SKM-1 (cell line): ENCODE measurements around the gene SNAI3.

Experiments
- DNase-seq: peaks from one replicate; lab custom pipeline; 2025; ENCODE audit not compliant: unreplicated experiment; lab: John Stamatoyannopoulos, UW

Gene SNAI3

DNA sequence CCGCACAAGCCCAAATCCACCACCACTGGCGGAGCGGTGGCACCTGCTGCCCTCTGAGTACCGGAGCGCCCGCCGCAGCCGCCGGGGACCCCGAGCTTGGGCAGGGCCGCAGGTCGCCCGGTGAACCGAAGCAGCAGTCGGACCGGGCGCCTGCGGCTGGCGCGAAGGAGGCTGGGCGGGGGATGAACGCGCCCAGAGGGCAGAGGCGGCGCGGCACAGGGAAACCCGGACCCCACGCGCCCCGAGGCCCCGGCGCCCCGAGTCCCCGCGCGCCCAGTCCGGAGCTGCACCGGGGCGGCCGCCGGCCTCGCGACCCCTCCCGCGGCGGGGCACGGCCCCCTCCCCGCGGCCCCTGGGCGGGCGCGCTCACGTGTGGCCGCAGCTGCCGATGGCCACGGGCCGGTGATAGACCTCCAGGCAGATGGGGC lies 19.5 kb upstream of the SNAI3 start:
- DNase-seq: no peak

DNA sequence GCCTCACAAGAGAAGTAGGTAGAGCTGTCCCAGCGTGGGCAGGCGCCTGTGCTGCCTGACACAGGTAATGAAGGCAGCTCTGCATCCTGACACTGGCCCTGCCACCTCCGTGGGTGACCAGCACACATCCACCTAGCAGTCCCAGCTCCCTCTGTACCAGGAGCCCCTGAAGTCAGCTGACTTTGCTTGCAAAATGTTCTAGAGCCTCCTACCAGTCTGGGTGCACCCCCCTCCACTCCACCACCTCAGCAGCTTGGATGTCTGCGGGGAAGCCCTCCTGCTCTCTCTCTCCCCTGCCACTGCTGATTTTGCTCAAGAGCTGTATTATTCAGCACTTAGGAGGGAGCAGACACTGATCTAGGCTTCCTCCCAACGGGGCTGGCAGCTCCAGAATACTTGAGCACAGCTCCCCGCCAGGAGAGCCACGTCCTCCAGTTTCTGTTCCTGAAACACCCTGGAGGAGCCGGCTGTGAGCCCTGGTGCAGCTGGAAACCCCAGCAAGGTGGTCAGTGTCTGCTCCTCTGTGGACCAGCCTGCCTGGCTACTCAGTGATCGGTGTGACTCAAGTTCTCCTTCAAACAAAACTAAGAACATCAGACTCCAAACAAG lies 18.9 kb upstream of the SNAI3 start:
- DNase-seq: no peak

DNA sequence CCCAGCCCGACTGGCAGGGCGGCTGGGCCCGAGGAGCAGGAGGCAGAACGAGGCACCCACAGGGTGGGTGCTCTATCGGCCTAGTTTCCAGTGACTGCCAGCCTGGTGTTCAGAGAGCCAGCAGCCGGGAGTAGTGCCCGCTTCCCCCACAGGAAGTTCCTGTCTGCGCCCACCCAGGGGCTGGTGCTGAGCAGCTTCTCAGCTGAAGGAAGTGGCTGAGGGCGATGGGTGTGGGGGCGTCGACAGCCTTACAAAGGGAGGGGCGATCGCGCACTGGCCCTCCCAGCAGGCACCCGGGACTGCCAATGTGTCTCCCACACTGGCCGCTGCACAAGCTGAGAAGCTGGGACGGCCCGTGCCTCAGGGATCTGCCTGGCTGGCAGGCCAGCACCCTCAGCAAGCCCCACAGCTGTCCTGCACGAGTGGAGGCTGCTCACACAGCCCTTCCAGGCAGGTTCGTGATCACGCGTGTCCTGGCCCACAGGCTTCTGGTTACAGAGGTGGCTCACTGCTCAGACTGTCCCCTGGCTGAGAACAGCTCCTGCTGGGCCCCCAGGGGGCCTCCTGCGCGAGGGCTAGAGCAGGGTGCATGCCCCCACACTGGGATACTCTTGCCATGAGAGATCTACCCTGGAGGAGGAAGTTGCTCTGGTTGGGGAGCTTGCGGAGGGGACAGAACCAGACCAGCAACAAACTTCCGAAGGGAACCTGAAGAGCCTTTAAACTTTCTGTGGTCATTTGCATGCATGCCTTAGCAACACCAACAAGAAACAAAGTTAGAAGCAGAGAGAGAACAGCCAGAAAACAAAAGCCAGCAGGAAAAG lies 17.4 kb upstream of the SNAI3 start:
- DNase-seq: peak; percentile 76

DNA sequence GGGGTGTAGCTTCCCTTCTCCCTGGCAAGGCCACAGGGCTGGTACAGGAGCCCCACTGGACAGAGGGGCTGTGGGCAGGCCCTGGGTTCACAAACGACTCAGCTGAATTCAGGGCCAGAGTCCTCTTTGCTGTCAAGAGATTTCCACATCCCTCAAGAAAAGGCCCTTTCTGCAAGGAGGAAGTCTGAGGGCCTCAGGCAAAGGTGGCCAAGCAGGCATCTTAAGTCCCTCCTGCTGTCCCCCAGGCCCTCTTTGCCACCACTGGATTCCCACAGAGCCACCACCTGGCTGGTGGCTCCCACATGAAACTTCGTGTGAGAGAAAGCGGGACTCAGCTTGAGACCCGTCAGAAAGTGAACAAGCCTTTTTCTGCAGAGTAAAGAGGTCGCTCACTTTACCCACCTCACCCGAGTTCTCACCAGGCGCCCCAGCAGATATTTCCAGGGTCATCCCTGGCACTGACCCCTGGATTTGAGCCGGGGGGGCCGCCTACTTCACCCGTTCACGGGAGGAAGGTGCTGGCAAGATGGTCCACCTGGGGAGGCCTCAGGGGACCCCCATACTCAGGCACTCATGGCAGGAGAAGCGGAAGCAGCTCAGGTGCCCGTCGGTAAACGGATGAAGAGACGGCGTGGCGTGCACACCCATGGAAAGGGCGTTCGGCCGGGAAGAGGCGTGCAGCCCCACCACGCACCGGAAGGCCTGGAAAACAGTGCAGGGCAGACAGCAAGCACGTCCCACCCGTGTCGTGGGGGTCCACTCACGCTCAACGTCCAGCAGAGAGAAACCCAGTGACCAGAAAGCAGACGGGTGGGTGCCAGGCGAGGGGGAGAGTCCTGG lies 16.3 kb upstream of the SNAI3 start:
- peak; percentile 31 for DNase-seq

DNA sequence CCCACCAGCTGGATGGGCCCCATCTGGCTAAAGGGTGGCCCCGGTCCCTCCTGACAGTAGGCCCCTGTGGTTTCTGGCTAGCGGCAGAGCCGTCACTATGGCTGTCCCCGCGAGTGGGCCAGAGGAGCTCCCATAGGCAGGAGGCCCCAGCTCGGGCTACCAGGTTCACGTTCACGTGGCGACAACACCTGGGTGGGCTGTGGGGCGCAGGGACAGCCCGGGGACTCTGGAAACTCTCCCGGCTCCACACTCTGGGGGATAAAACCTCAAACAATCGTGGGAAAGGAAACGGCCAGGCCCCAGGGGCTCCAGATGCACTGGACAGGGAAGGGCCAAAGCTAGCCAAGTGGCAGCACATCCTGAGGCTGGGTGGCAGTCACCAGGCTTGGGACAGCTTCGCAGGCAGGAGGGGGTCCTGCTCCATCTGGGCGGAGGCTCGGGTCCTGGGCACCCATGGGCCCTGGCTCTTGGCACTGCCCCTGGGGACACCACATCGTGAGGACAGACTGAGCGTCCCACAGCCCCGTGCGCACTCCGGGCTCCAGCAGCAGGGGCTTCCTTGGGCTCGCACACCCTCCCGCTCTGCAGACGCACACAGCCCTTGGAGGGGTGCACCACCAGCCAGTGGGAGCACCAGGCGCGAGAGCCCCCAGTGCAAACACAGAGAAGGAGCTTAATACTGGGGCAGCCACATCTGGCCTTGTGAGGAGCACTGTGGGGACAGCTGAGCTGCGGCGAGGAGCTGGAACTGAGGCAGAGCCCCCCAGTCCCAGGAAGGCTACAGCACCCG lies 15.5 kb upstream of the SNAI3 start:
- DNase-seq: no peak

DNA sequence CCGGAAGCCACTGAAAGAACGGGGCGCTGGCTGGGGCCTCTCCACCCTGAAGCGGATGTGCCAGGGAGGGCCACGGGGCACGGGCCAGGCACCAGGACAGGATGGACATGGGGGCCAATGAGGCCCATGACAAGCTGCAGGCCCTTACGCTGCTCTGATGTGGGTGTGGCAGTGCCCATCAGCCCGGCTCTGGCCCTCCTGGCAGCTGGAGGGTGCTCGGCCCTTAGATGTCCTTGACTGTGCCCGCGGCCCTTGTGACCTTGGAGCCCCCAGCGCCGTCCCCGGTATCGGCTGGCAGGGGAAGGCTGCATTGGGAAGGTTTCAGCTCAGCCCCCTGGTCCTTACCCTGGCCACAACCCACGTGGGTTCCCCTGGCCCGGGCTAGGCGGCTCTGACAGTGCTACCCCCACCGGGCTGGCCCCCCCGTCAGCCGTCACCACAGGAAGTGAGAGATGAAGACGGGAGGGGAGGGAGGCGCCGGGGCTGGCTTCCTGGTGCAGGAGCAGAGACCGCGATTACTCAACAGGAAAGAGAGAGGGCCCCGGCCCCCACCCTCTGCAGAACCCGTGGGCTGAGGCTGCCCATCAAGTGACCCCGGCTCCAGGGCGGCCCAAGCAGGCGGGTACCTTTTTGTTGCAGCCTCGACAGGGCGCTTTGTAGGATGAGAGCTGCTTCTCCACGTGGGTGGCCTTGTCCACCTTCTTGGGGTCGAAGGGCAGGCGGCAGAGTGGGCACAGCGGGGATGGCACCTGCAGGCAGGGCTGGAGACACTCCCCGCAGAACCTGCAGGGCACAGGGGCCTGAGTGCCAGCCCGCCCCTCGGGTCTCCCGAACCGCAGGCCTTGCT lies 14.6 kb upstream of the SNAI3 start:
- DNase-seq: peak; percentile 93

DNA sequence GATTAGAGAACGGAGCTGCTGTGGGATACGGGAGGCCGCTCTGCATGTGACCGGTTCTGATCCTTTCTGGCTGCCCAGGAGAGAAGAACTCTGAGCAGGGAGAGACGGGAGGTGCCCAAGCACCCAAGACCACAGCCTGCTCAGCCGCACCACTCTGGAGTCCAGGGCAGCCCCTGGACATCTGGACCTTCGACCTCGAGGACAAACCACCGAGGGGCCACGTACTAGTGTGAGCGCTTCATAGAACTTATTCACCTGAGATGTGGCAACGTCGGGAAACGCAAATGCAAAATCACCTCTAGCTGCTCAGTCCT lies 14.0 kb upstream of the SNAI3 start:
- no peak for DNase-seq

DNA sequence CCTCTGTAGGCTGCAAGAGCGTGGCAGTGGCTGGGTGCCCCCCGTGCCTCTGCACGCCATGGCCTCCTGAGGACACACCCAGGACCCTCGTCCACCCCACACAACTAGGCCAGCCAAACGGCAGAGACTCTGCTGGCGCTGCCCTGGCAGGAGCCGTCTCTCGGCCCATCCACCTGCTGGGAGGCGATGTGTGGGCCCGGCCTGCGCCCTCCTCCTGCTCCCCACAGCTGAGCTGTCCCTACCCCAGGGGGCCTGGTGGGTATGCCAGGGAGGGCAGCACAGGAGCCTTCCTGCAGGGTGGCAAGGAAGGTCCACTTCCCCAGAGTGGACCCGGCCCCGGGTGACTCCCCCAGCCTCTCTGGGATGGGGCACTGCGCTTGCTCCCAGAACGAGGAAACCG lies 12.9 kb upstream of the SNAI3 start:
- no peak for DNase-seq

DNA sequence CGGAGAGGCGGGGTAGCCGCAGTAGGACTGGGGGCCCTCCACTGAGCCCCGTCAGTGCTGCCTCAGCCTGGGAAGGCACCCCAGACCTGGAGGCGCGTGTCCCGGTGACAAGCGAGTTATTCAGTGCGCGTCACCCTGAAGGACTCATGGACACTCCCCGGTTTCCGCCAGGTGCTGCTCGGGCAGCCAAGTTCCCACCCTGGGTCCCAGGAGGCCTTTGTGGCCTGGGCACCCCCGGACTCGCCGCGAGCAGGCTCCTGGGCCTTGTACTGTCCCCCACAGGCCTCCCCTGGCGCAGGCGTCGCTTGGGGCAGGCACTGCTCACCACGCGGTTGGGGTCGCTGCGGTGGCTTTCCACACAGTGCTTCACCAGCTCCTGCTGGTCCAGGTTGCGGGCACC lies 12.3 kb upstream of the SNAI3 start:
- no peak for DNase-seq

DNA sequence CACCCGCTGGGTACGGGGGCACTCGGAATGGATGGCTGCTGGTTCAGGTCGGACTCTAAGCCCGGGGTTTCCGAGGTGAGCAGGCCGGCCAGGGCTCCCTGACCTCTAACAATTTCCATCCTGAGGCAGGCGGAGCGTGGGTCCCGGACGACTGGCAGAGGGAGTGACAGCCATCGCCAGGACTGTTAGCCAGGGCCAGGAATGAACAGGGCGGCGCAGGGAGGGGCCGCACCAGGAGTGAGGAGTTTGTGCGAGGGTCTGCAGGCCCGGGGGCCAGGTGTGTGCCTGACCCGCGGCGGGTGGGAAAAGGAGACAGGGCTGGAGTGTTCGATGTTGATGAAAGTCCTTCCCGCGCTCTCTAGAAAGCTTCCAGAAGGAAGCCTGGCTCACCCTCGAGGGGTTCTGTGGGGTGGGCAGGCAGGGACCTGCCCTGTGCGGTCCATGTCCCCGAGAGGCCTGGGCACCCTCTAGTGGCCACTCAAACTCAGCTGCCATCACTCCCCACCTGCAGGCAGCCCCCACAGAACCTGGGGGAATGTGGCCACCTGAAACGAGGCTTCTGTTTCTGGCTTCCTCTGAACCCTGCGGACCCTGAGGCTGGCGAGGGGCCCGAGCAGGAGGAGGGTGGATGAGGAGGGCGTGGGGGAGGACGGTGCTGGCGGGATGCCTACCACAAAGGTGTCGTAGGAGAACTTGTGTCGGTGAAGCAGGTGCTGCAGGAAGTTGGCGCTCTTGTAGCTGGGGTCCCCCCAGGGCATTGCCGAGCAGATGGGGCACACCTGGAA lies 11.7 kb upstream of the SNAI3 start:
- no peak for DNase-seq

DNA sequence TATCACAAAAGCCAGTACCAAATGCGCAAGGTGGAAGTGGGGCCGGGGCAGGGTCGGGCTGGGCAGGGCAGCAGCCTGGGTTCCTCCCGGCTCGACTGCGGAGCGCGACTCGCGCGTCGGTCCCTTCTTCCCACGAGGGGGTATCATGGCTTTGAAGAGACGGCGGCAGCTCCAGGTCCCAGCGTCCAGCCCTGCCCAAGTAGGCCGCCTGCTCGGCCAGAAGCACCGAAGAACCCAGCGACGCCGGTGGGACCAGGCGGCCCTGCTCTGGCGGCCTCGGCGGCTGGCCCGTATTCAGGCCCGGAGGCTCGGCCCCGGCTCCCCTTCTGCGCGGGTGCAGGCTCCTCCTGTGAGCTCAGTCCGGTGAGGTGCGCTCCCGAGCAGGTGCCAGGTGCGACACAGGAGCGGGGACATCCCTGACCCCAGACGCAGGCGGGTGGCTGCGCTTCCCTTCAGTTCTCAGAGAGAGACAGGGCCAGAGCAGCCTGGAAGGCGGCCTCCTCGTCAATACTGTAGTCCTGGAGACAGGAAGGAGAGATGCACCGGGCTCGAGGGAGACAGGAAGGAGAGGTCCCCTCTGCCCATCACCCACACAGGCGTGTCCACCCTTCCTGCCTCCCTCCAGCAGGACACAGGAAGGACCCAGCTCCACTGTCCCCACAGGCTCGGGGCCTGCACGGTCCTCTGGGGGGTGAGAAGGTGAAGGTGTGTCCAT lies 11.0 kb upstream of the SNAI3 start:
- DNase-seq: no peak

DNA sequence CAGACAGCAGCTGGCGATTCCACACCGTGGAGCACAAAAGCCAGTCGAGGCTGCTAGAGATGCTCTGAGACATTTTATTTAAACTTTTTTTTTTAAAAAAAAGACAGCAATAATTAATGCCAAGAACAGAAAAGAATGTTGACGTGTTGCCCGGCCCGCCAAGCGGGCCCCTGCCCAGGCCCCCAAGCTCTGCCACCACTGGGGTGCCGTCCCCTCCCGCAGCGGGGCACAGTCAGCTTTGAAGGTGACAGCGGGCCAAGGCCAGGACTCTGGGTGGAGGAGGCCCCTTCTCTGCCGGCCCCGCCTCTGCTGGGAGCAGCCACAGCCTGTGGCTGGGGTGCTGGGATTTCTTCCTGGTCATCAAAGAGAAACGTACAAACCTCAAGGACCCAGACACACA lies 10.1 kb upstream of the SNAI3 start:
- no peak for DNase-seq

DNA sequence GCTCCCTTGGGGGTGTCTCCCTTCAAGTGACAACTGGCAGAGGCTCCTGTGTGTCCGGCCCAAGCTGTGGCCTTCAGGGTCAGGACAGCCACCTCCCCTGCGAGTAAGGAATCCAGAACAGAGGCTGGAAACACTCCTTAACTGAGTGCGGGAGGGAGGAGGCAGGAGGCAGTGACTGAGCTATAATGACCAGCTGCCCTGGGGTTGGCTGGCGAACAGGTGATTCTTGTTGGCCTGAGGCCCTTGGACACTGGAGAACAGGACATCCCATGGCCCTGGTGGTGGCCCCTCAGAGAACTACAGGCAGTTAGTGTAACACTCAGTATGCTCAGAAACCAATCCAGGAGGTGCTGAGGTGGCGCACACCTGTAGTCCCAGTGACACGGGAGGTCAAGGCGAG lies 9.4 kb upstream of the SNAI3 start:
- no peak for DNase-seq

DNA sequence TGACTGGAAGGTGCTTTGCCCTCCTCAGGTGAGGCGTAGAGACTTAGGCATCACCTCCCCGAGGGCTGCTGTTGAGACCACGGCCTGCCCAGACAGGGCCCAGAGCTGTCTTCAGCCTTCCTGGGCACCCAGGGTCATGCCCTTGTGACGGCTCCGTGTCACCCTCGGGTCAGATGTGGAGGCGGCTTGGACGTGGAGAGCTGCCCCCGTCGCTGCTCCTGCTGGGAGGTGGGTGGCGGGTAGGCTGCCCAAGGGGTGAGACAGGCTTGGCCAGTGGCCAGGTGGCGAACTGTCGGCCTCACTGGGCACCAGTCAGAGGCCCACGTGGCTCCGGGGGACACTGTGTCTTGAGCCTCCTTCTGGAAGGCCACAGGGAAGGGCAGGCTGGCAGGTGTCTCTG lies 8.9 kb upstream of the SNAI3 start:
- DNase-seq: no peak

DNA sequence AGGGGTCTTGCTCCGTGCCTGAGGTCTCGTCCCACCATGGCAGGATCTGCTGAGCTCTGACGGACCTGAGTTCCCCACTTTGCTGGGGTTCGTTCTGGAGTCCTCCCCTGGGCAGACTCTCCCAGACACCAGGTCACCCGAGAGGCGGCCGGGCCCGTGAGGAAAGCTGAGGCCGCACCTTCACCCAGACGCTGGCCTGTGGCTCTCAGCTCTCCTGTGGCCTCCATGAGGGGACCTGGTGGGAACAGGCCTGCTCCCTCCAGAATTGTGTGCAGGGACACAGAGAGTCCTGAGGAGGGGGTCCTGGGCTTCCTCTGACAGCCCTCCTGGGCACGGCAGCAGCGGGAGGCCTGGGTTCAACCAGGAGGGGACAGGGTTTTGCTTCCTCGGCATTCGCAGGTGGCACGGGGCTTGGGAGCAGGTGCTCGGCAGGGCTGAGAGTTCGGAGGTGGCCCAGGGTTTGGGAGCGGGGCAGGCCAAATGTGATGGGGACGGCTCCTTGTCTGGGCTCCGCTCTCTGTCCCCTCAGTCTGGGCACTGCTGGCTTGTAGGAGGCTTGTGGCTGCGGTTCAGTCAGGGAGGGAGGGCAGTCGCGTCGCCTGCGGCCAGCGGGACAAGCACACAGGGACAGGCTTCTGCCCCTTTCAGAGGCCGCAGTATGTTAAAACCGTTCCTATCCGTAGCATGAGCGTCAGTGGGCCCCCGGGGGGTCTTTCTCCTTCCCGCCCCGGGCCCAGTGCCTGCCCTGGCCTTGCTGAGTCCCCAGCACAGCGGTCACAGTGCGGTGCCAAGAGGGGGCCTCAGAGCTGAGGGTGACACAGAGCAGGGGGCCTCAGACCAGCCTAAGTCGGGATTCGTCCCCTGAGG lies 8.1 kb upstream of the SNAI3 start:
- DNase-seq: no peak

DNA sequence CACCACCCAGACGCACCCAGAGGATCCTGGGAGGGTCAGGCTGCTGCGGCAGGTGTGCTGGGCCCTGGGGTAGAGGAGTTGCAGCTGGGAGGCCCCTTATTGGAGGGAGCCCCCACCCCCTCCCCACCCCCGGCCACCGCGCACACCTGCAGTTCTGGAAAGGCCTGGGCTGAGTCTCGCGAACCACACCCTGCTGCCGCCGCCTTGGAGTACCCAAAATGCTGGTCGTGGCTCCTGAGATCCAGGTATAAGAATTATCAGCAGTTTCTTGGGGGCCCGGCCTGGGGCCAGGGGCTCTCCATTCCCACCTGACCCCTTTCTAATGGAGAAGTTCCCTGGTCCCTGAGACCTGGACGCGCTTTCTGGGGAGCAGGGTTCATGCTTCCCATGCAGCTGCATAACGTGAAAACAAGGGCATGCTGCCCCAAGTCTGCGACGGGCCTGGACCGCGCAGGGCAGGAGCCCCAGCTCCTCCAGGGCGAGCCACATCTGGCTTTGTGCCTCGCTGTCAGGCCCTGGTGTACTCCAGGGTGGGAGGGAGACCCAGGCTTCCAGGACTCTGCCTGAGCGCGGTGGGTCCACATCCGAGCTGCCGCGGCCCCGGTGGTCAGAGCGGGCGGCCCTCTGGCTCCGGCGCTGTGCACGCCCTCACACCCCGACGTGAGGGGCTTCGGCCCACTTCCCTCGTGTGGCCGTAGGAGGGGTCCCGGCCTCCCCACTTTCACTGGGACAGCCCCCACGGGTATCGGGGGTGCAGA lies 7.3 kb upstream of the SNAI3 start:
- no peak for DNase-seq

DNA sequence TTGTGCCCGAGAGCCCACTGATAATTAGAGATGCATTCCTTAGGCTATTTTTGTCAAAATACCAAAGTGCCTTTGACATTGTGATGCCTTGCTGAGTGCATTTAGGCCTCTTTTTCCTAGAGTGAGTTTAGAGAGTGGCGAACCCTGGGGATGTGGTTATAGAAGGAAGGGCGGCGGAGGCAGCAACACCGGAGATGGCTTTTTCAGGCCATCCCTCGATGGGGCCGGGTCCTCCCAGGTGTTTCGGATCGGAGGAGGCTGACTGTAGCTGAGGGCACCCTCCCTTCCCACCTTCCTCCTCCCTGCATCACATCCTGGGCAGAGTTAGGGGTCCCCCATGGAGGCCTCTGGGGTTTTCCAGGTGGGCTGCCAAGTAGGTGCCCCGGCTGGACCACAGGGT lies 6.6 kb upstream of the SNAI3 start:
- no peak for DNase-seq
